ENCODE results near the gene ACADS. TPM values are rescaled to one million over a fixed set of nuclear protein-coding genes. Genes with fewer than 3 reads are reported as not detected.

ACADS gene
- total RNA-seq, 1 experiment from 2014 or later: 3.4 TPM

- Histone ChIP-seq H3K27ac (ENCODE audit: low read depth, low read length, poor library complexity, severe bottlenecking) (no peak overlapping the region), H3K4me1 (ENCODE audit: insufficient read depth, low read length, poor library complexity, severe bottlenecking) (no peaks in the 10 kb centered on the region), H3K9me3 (ENCODE audit: low read depth, low read length, poor library complexity, severe bottlenecking) (no peaks in the 10 kb centered on the region), H3K36me3 (ENCODE audit: insufficient read depth, low read length, poor library complexity, severe bottlenecking) (peaks cover 80% of the 10 kb centered on the region), H3K27me3 (replicated peaks; ENCODE audit: insufficient read depth, low read depth, low read length, poor library complexity) (no peaks in the 10 kb centered on the region), H3K4me3 (ENCODE audit: low read depth, low read length, poor library complexity, severe bottlenecking) (no peak overlapping the region)
- no peak for DNase-seq (ENCODE audit: low spot score)
- intact Hi-C loops (cut with micrococcal nuclease; ENCODE audit: unreplicated experiment): no loop called here
- ChIA-PET CTCF (no interaction called here), POLR2A (ENCODE audit: low non-redundant PET) (no interaction called here)
- no TSS peak for BruUV-seq (replicated peaks)
- TF ChIP-seq EZH2 (IDR thresholded peaks at IDR 0.05; ENCODE audit: borderline replicate concordance, low read depth, low read length, poor library complexity, severe bottlenecking) (no peak), CTCF (conservative IDR thresholded peaks at IDR 0.05; ENCODE audit: low read depth, low read length) (no peak)
These were observed 29.0 kb upstream of the ACADS start for GRCh38 chr12:120696626-120697025.

- Histone ChIP-seq H3K27ac (ENCODE audit: low read depth, low read length, poor library complexity, severe bottlenecking) (no peak overlapping the region), H3K4me1 (ENCODE audit: insufficient read depth, low read length, poor library complexity, severe bottlenecking) (no peaks in the 10 kb centered on the region), H3K27me3 (replicated peaks; ENCODE audit: insufficient read depth, low read depth, low read length, poor library complexity) (no peaks in the 10 kb centered on the region), H3K9me3 (ENCODE audit: low read depth, low read length, poor library complexity, severe bottlenecking) (no peaks in the 10 kb centered on the region), H3K4me3 (ENCODE audit: low read depth, low read length, poor library complexity, severe bottlenecking) (no peak overlapping the region), H3K36me3 (ENCODE audit: insufficient read depth, low read length, poor library complexity, severe bottlenecking) (peaks cover 81% of the 10 kb centered on the region)
- TF ChIP-seq EZH2 (IDR thresholded peaks at IDR 0.05; ENCODE audit: borderline replicate concordance, low read depth, low read length, poor library complexity, severe bottlenecking) (no peak), CTCF (conservative IDR thresholded peaks at IDR 0.05; ENCODE audit: low read depth, low read length) (no peak)
- DNase-seq (ENCODE audit: low spot score): no peak
- ChIA-PET POLR2A (ENCODE audit: low non-redundant PET) (no interaction called here), CTCF (no interaction called here)
- BruUV-seq (replicated peaks): no TSS peak
- intact Hi-C loops (cut with micrococcal nuclease; ENCODE audit: unreplicated experiment): no loop called here
These were observed 28.3 kb upstream of the ACADS start for GRCh38 chr12:120697344-120697743.

- no peak for TF ChIP-seq CTCF (conservative IDR thresholded peaks at IDR 0.05; ENCODE audit: low read depth, low read length)
- no peak for TF ChIP-seq EZH2 (IDR thresholded peaks at IDR 0.05; ENCODE audit: borderline replicate concordance, low read depth, low read length, poor library complexity, severe bottlenecking)
- no peaks in the 10 kb centered on the region for H3K4me1 ChIP-seq (ENCODE audit: insufficient read depth, low read length, poor library complexity, severe bottlenecking)
- intact Hi-C loops (cut with micrococcal nuclease; ENCODE audit: unreplicated experiment): no loop called here
- BruUV-seq (replicated peaks): no TSS peak
- ChIA-PET CTCF (no interaction called here), POLR2A (ENCODE audit: low non-redundant PET) (no interaction called here)
- no peak overlapping the region for H3K4me3 ChIP-seq (ENCODE audit: low read depth, low read length, poor library complexity, severe bottlenecking)
- H3K27ac ChIP-seq (ENCODE audit: low read depth, low read length, poor library complexity, severe bottlenecking): no peak overlapping the region
- H3K27me3 ChIP-seq (replicated peaks; ENCODE audit: insufficient read depth, low read depth, low read length, poor library complexity): no peaks in the 10 kb centered on the region
- peaks cover 86% of the 10 kb centered on the region for H3K36me3 ChIP-seq (ENCODE audit: insufficient read depth, low read length, poor library complexity, severe bottlenecking)
- H3K9me3 ChIP-seq (ENCODE audit: low read depth, low read length, poor library complexity, severe bottlenecking): no peaks in the 10 kb centered on the region
- DNase-seq (ENCODE audit: low spot score): no peak
These were observed 27.0 kb upstream of the ACADS start for GRCh38 chr12:120698665-120699064.
